Measurements from ENCODE around the gene SAG.
"Not testable (repeated sequence)": the region's sequence is repeated elsewhere in the genome, so short reads cannot be mapped to it uniquely, and the experiment has no call there.

SAG gene

DNA sequence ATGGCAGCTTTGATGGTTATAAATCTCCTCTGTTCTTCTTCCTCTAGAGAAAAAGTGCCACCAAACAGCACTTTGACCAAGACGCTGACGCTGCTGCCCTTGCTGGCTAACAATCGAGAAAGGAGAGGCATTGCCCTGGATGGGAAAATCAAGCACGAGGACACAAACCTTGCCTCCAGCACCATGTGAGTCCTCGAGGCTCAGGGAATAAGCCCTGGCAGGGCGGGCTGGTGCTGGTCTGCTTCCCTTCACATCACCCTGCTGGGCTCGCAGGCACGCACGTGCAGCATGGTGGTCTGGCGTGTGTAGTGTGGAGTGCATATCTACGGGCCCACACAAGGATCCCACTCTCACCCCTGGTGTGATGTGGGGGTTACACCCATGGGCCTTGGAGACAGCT lies 27.3 kb downstream of the SAG start:
- no peaks in the 10 kb centered on the region for H3K27me3 ChIP-seq (ENCODE audit: control insufficient read depth in 1 of 2, insufficient read depth in 2 of 2, low read length in 2 of 2)
- H3K36me3 ChIP-seq (ENCODE audit: insufficient read depth, low read length) = no peaks in the 10 kb centered on the region
- no peaks in the 10 kb centered on the region for H3K4me1 ChIP-seq (ENCODE audit: insufficient read depth, low read length)
- no peak overlapping the region for H3K4me3 ChIP-seq (ENCODE audit: low read depth in 1 of 2, low read length in 2 of 2)
- H3K27ac ChIP-seq (ENCODE audit: low read depth, low read length) = no peak overlapping the region
- H3K9me3 ChIP-seq (ENCODE audit: low read length) = no peaks in the 10 kb centered on the region
- H3K9ac ChIP-seq (ENCODE audit: low read length) = no peak overlapping the region

DNA sequence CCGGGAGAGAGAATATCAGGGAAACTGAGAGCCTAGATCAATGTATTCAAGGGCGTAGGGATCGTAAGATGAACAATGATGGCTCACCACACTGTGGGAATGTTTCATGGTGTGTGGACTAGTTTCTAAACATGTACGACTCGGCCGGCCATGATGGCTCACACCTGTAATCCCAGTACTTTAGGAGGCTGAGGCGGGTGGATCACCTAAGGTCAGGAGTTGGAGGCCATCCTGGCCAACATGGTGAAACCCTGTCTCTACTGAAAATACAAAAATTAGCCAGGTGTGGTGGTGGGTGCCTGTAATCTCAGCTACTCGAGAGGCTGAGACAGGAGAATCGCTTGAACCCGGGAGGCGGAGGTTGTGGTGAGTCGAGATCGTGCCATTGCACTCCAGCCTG lies 28.5 kb downstream of the SAG start:
- H3K27me3 ChIP-seq (ENCODE audit: control insufficient read depth in 1 of 2, insufficient read depth in 2 of 2, low read length in 2 of 2); H3K9me3 ChIP-seq (ENCODE audit: low read length); H3K4me1 ChIP-seq (ENCODE audit: insufficient read depth, low read length); H3K36me3 ChIP-seq (ENCODE audit: insufficient read depth, low read length); H3K27ac ChIP-seq (ENCODE audit: low read depth, low read length); H3K9ac ChIP-seq (ENCODE audit: low read length); H3K4me3 ChIP-seq (ENCODE audit: low read depth in 1 of 2, low read length in 2 of 2): not testable (repeated sequence)

DNA sequence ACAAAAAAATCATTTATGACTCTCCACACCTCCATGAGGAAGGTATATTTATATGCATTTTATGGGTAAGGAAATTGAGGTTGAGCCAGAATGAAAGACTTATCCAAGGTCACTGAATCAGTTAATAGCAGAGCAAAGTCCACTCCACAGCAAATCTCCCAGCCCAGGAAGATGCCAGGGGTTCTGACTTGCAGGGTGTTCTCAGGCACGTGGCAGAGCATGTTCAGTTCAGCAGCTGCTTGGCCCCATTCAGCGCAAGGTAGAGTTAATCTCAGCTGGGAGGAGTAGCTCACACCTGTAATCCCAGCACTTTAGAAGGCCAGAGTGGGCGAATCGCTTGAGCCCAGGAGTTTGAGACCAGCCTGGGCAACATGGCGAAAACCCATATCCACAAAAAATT lies 28.9 kb downstream of the SAG start:
- H3K9ac ChIP-seq (ENCODE audit: low read length) = no peak overlapping the region
- no peak overlapping the region for H3K4me3 ChIP-seq (ENCODE audit: low read depth in 1 of 2, low read length in 2 of 2)
- no peak overlapping the region for H3K27ac ChIP-seq (ENCODE audit: low read depth, low read length)
- H3K36me3 ChIP-seq (ENCODE audit: insufficient read depth, low read length) = no peaks in the 10 kb centered on the region
- no peaks in the 10 kb centered on the region for H3K27me3 ChIP-seq (ENCODE audit: control insufficient read depth in 1 of 2, insufficient read depth in 2 of 2, low read length in 2 of 2)
- H3K9me3 ChIP-seq (ENCODE audit: low read length) = no peaks in the 10 kb centered on the region
- no peaks in the 10 kb centered on the region for H3K4me1 ChIP-seq (ENCODE audit: insufficient read depth, low read length)

DNA sequence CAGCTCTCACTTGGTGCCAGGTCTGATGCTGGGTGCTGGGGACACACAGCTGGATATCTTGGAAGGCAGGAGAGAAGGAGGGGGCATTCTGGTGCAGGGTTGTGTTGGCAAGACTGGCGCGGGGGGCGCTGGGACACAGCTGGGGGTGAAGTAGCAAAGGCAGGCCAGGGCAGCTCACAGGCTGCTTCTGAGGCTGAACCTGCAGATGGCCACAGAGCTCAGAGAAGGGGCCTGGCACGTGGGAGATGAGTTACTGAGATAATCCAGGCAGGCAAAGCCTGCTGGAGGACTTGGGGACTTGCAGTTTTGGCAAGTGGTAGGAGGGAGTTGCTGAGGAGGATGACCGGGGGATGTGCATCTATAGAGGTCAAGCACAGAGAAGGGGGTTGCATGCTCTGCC lies 30.4 kb downstream of the SAG start:
- Histone ChIP-seq H3K9me3 (ENCODE audit: low read length) (no peaks in the 10 kb centered on the region), H3K4me1 (ENCODE audit: insufficient read depth, low read length) (no peaks in the 10 kb centered on the region), H3K27me3 (ENCODE audit: control insufficient read depth in 1 of 2, insufficient read depth in 2 of 2, low read length in 2 of 2) (no peaks in the 10 kb centered on the region), H3K27ac (ENCODE audit: low read depth, low read length) (no peak overlapping the region), H3K9ac (ENCODE audit: low read length) (no peak overlapping the region), H3K4me3 (ENCODE audit: low read depth in 1 of 2, low read length in 2 of 2) (no peak overlapping the region), H3K36me3 (ENCODE audit: insufficient read depth, low read length) (no peaks in the 10 kb centered on the region)

DNA sequence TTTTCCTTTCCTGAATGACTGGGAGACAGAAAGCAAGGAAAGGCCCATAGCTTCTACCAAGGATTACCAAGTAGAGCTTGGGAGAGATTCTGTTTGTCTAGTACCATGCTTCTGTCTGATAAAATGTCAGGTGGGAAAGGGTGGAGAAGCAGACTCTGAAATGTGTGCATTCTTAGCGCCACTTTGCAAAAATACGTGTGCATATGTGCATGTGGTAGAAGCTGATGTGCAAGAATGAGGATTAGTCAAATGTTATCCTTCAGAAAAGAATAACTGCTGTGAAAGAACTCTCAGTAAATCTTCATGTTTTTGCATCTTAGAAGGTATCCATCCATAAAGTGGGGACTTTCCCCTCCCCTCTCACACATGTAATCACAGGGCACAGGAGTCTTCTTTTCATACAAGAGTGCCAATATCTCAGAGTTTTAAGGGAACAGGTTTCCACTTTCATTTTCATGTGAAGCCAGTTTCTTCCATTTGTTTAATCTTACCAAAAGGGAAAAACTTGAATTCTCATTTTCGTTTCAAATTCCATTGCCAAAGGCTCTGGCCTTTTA lies 31.3 kb downstream of the SAG start:
- no peaks in the 10 kb centered on the region for H3K27me3 ChIP-seq (ENCODE audit: control insufficient read depth in 1 of 2, insufficient read depth in 2 of 2, low read length in 2 of 2)
- no peaks in the 10 kb centered on the region for H3K36me3 ChIP-seq (ENCODE audit: insufficient read depth, low read length)
- no peaks in the 10 kb centered on the region for H3K4me1 ChIP-seq (ENCODE audit: insufficient read depth, low read length)
- H3K9me3 ChIP-seq (ENCODE audit: low read length) = no peaks in the 10 kb centered on the region
- no peak overlapping the region for H3K4me3 ChIP-seq (ENCODE audit: low read depth in 1 of 2, low read length in 2 of 2)
- H3K27ac ChIP-seq (ENCODE audit: low read depth, low read length) = no peak overlapping the region
- H3K9ac ChIP-seq (ENCODE audit: low read length) = no peak overlapping the region

DNA sequence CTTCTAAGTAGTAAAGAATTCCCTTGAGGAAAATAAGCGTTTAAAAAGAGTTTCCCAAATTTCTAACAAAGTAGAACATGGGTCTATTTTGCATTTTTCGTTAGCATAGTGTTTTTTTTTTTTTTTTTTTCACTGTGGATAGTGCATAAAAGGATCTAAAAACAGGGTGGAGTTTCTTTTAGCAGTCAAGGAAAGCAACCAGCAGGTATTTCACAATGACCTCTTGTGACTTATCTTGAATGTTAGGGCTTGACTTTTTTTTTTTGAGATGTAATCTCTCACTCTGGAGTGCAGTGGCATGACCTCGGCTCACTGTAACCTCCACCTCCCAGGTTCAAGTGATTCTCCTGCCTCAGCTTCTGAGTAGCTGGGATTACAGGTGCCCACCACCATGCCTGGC lies 31.8 kb downstream of the SAG start:
- Histone ChIP-seq H3K9me3 (ENCODE audit: low read length) (no peaks in the 10 kb centered on the region), H3K4me3 (ENCODE audit: low read depth in 1 of 2, low read length in 2 of 2) (no peak overlapping the region), H3K27ac (ENCODE audit: low read depth, low read length) (no peak overlapping the region), H3K9ac (ENCODE audit: low read length) (no peak overlapping the region), H3K36me3 (ENCODE audit: insufficient read depth, low read length) (no peaks in the 10 kb centered on the region), H3K4me1 (ENCODE audit: insufficient read depth, low read length) (no peaks in the 10 kb centered on the region), H3K27me3 (ENCODE audit: control insufficient read depth in 1 of 2, insufficient read depth in 2 of 2, low read length in 2 of 2) (no peaks in the 10 kb centered on the region)

DNA sequence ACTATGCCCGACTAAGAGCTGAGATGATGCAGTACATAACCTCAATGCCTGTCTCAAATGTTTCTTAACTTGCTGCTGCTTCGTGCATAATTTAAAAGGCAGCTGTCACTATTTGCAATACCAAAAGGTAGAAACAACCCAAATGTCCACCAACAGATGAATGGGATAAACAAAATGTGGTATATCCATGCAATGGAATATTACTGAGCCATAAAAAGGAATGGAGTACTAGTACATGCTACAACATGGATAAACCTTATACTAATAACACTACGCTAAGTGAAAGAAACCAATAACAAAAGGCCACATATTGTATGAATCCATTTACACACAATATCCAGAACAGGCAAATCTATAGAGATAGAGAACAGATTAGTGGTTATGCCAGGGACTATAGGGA lies 33.7 kb downstream of the SAG start:
- Histone ChIP-seq H3K9me3 (ENCODE audit: low read length) (no peaks in the 10 kb centered on the region), H3K27me3 (ENCODE audit: control insufficient read depth in 1 of 2, insufficient read depth in 2 of 2, low read length in 2 of 2) (no peaks in the 10 kb centered on the region), H3K9ac (ENCODE audit: low read length) (no peak overlapping the region), H3K36me3 (ENCODE audit: insufficient read depth, low read length) (no peaks in the 10 kb centered on the region), H3K4me1 (ENCODE audit: insufficient read depth, low read length) (no peaks in the 10 kb centered on the region), H3K27ac (ENCODE audit: low read depth, low read length) (no peak overlapping the region), H3K4me3 (ENCODE audit: low read depth in 1 of 2, low read length in 2 of 2) (no peak overlapping the region)

DNA sequence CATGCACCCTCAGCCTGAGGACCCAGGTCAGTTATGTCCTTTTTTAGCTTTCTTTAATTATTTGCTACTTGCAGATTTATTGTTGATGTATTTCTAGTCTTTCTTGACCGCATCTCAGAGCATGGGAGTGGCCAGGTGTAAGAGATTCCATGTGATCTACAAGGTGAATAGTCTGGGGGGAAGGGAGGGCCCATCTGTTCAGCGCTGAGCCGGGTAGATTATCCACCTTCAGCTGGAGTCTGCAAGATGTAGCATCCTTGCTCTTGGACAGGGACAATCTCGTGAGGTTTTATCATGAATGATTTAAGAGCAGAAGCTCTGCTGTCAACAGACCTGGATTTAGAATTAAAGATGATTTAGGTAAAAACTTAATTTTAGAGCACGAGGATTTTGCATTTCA lies 34.7 kb downstream of the SAG start:
- Histone ChIP-seq H3K9ac (ENCODE audit: low read length) (no peak overlapping the region), H3K27ac (ENCODE audit: low read depth, low read length) (no peak overlapping the region), H3K9me3 (ENCODE audit: low read length) (no peaks in the 10 kb centered on the region), H3K4me1 (ENCODE audit: insufficient read depth, low read length) (no peaks in the 10 kb centered on the region), H3K36me3 (ENCODE audit: insufficient read depth, low read length) (no peaks in the 10 kb centered on the region), H3K27me3 (ENCODE audit: control insufficient read depth in 1 of 2, insufficient read depth in 2 of 2, low read length in 2 of 2) (no peaks in the 10 kb centered on the region), H3K4me3 (ENCODE audit: low read depth in 1 of 2, low read length in 2 of 2) (no peak overlapping the region)

DNA sequence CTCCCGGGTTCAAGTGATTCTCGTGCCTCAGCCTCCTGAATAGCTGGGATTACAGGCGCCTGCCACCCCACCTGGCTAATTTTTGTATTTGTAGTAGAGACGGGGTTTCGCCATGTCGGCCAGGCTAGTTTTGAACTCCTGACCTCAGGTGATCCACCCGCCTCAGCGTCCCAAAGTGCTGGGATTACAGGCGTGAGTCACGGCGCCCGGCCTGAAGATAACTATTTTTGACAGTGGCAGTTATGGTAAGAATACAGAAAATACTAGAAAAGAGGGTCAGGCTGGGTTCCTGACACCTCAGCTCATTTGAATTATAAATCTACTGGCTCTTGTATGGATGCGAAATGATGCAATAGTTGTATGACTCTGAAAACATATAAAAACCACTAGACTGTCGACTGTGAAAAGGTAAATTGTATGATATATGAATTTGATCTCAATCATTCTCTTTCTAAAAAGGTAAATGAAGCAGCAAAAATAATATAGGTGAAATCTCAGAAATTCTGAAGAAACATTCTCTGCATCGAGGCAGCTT lies 35.6 kb downstream of the SAG start:
- no peaks in the 10 kb centered on the region for H3K9me3 ChIP-seq (ENCODE audit: low read length)
- H3K9ac ChIP-seq (ENCODE audit: low read length) = no peak overlapping the region
- H3K27ac ChIP-seq (ENCODE audit: low read depth, low read length) = no peak overlapping the region
- no peaks in the 10 kb centered on the region for H3K36me3 ChIP-seq (ENCODE audit: insufficient read depth, low read length)
- no peaks in the 10 kb centered on the region for H3K4me1 ChIP-seq (ENCODE audit: insufficient read depth, low read length)
- no peak overlapping the region for H3K4me3 ChIP-seq (ENCODE audit: low read depth in 1 of 2, low read length in 2 of 2)
- H3K27me3 ChIP-seq (ENCODE audit: control insufficient read depth in 1 of 2, insufficient read depth in 2 of 2, low read length in 2 of 2) = no peaks in the 10 kb centered on the region

DNA sequence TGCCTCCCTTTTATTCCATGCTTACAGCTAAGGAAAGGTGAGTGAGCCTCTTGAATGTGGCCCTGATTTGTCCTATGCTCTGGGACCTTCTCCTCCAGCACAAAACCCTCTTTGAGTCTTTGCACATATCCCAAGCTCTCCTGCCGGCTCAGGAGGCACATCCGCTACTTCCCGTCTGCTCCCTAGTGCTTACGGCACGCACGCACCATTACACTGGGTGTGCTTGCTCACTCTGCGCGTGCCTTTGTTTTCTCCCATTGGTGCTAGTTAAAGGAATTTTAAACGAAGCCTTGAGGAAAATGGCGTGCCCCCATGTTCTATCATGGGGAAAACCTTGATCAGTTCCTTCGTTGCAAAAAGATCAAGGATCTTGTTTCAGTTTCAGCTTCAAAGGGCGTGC lies 38.8 kb downstream of the SAG start:
- Histone ChIP-seq H3K4me3 (ENCODE audit: low read depth in 1 of 2, low read length in 2 of 2) (no peak overlapping the region), H3K4me1 (ENCODE audit: insufficient read depth, low read length) (peaks cover 10% of the 10 kb centered on the region), H3K27me3 (ENCODE audit: control insufficient read depth in 1 of 2, insufficient read depth in 2 of 2, low read length in 2 of 2) (no peaks in the 10 kb centered on the region), H3K9me3 (ENCODE audit: low read length) (no peaks in the 10 kb centered on the region), H3K9ac (ENCODE audit: low read length) (no peak overlapping the region), H3K27ac (ENCODE audit: low read depth, low read length) (no peak overlapping the region), H3K36me3 (ENCODE audit: insufficient read depth, low read length) (no peaks in the 10 kb centered on the region)

DNA sequence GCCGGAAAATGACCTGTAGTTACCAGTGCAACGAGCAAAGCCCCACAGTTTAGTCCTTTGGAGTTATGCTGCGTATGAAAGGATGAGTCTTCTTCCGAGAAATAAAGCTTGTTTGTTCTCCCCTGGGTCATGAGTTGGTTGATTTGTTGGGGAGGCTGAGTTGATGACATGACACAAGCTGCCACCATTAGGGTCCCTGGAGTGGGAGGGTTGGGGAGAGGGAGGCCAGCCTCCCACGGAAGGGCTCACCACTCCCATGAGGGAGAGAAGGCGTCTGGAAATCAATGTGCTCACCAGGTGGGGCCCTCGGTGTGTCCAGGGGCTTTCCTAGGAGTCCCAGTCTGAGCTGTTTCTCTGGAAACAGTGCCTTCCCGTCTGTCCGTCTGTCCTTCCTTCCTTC lies 39.3 kb downstream of the SAG start:
- Histone ChIP-seq H3K9me3 (ENCODE audit: low read length) (no peaks in the 10 kb centered on the region), H3K27ac (ENCODE audit: low read depth, low read length) (no peak overlapping the region), H3K9ac (ENCODE audit: low read length) (no peak overlapping the region), H3K36me3 (ENCODE audit: insufficient read depth, low read length) (no peaks in the 10 kb centered on the region), H3K4me1 (ENCODE audit: insufficient read depth, low read length) (peaks cover 10% of the 10 kb centered on the region), H3K4me3 (ENCODE audit: low read depth in 1 of 2, low read length in 2 of 2) (no peak overlapping the region), H3K27me3 (ENCODE audit: control insufficient read depth in 1 of 2, insufficient read depth in 2 of 2, low read length in 2 of 2) (no peaks in the 10 kb centered on the region)
